WTC11 (cell line): ENCODE measurements around the gene EXD3. TPM values are rescaled to one million over a fixed set of nuclear protein-coding genes. Genes with fewer than 3 reads are reported as not detected.

ENCODE experiments used
- ATAC-seq: fragments of 200-7000 bp; cut with Tn5 transposase; 2 replicates; pipeline ENCODE4 v1.10.0; 2021; ENCODE audit warnings: mild to moderate bottlenecking, moderate library complexity
- CTCF ChIA-PET: fragments of 300-600 bp; sonication (Branson Sonifier 250); formaldehyde crosslinking; loops from one replicate; lab custom pipeline; 2021; ENCODE audit warnings: antibody characterized with exemption; lab: Charles Lee
- POLR2A ChIA-PET: fragments of 350-600 bp; sonication (Branson Sonifier 250); formaldehyde crosslinking; loops from one replicate; lab custom pipeline; 2021; ENCODE audit warnings: antibody characterized with exemption; lab: Charles Lee
- DNase-seq: peaks from one replicate; pipeline ENCODE4 v3.0.0; 2021; ENCODE audit warnings: low spot score
- H3K27ac Mint-ChIP-seq: 2 replicates; pipeline ENCODE4 v1.8.0; 2021; ENCODE audit warnings: mixed read lengths
- H3K27me3 Mint-ChIP-seq: 2 replicates; pipeline ENCODE4 v1.8.0; 2021; ENCODE audit warnings: low read depth, mild to moderate bottlenecking, moderate library complexity, mixed read lengths
- H3K36me3 Mint-ChIP-seq: 2 replicates; pipeline ENCODE4 v1.8.0; 2021; ENCODE audit warnings: mixed read lengths
- H3K4me1 Mint-ChIP-seq: 2 replicates; pipeline ENCODE4 v1.8.0; 2022; ENCODE audit warnings: mixed read lengths
- H3K4me3 Mint-ChIP-seq: 2 replicates; pipeline ENCODE4 v1.8.0; 2021; ENCODE audit warnings: mild to moderate bottlenecking, moderate library complexity, mixed read lengths
- H3K9me3 Mint-ChIP-seq: 2 replicates; pipeline ENCODE4 v1.8.0; 2021; ENCODE audit warnings: mixed read lengths
- AR ChIP-seq: fragments of 250-450 bp; sonication (Bioruptor Pico); IDR thresholded peaks from 2 replicates; pipeline ENCODE4 v1.9.0; 2021; ENCODE audit warnings: mild to moderate bottlenecking
- ATF3 ChIP-seq: sonication (generic); formaldehyde crosslinking; conservative IDR thresholded peaks from 2 replicates; pipeline ENCODE4 v1.8.1; 2022; ENCODE audit warnings: mild to moderate bottlenecking, missing genetic modification reagents
- ATF6 ChIP-seq: sonication (generic); formaldehyde crosslinking; IDR thresholded peaks from 2 replicates; pipeline ENCODE4 v1.8.1; 2023; ENCODE audit warnings: mild to moderate bottlenecking, missing genetic modification reagents
- CTCF ChIP-seq: fragments of 200-600 bp; IDR thresholded peaks from 2 replicates; pipeline ENCODE4 v1.8.0; 2022; ENCODE audit warnings: antibody characterized with exemption
- JAZF1 ChIP-seq: fragments of 250-450 bp; sonication (Bioruptor Pico); IDR thresholded peaks from 2 replicates; pipeline ENCODE4 v1.9.0; 2021; ENCODE audit warnings: moderate library complexity, mild to moderate bottlenecking, inconsistent platforms
- NFATC4 ChIP-seq: fragments of 250-450 bp; sonication (Bioruptor Pico); IDR thresholded peaks from 2 replicates; pipeline ENCODE4 v1.9.0; 2021; ENCODE audit warnings: mild to moderate bottlenecking
- NFE2L1 ChIP-seq: sonication (generic); formaldehyde crosslinking; IDR thresholded peaks from 2 replicates; pipeline ENCODE4 v1.8.1; 2023; ENCODE audit warnings: missing genetic modification reagents
- OVOL2 ChIP-seq: fragments of 250-450 bp; sonication (Bioruptor Pico); IDR thresholded peaks from 2 replicates; pipeline ENCODE4 v1.9.0; 2021; ENCODE audit warnings: mild to moderate bottlenecking, borderline replicate concordance
- SP1 ChIP-seq: sonication (generic); formaldehyde crosslinking; conservative IDR thresholded peaks from 2 replicates; pipeline ENCODE4 v1.8.1; 2022; ENCODE audit warnings: missing genetic modification reagents
- TEAD4 ChIP-seq: sonication (generic); formaldehyde crosslinking; IDR thresholded peaks from 2 replicates; pipeline ENCODE4 v1.8.0; 2022; ENCODE audit warnings: mild to moderate bottlenecking, missing genetic modification reagents
- TP53 ChIP-seq: sonication (generic); formaldehyde crosslinking; IDR thresholded peaks from 2 replicates; pipeline ENCODE4 v1.8.1; 2023; ENCODE audit warnings: mild to moderate bottlenecking, missing genetic modification reagents
- ZNF232 ChIP-seq: sonication (generic); formaldehyde crosslinking; IDR thresholded peaks from 2 replicates; pipeline ENCODE4 v1.8.0; 2022; ENCODE audit warnings: mild to moderate bottlenecking, missing genetic modification reagents
- ZNF317 ChIP-seq: sonication (generic); formaldehyde crosslinking; IDR thresholded peaks from 2 replicates; pipeline ENCODE4 v1.8.1; 2023; ENCODE audit warnings: low read depth, mild to moderate bottlenecking, moderate library complexity, missing genetic modification reagents, borderline replicate concordance
- ZNF423 ChIP-seq: fragments of 250-450 bp; sonication (Bioruptor Pico); IDR thresholded peaks from 2 replicates; pipeline ENCODE4 v2.1.2; 2022; ENCODE audit warnings: mild to moderate bottlenecking, moderate library complexity
- ZNF671 ChIP-seq: fragments of 250-450 bp; sonication (Bioruptor Pico); IDR thresholded peaks from 2 replicates; pipeline ENCODE4 v1.8.0; 2021; ENCODE audit warnings: mild to moderate bottlenecking
- total RNA-seq: library from RNA; stranded (reverse); gene quantifications from 3 replicates; pipeline ENCODE4 v1.2.3, GENCODE V29; 2021

The EXD3 gene
- total RNA-seq, 1 experiment from 2014 or later = 21.2 TPM

GRCh38 chr9:137437691-137438590 is 15.0 kb upstream of the EXD3 start (continued):
- TF ChIP-seq AR (CRISPR knock-in tag) = no peak
- no peak for TF ChIP-seq TP53 (CRISPR knock-in tag)
- TF ChIP-seq CTCF = no peak
- TF ChIP-seq JAZF1 (CRISPR knock-in tag) = no peak
- TF ChIP-seq ATF6 (CRISPR knock-in tag) = no peak
- no peak for TF ChIP-seq ZNF671 (CRISPR knock-in tag)

GRCh38 chr9:137436761-137437600 is 14.0 kb upstream of the EXD3 start:
- POLR2A ChIA-PET = interaction anchor here (0.6 kb wide), 1 partner anchor 105 kb away, joined by 3 read pairs; no protein-coding TSS in a partner anchor
- TF ChIP-seq ZNF232 (CRISPR knock-in tag) (no peak), SP1 (no peak), ATF3 (CRISPR knock-in tag) (no peak), TEAD4 (no peak), OVOL2 (CRISPR knock-in tag) (no peak), ZNF317 (CRISPR knock-in tag) (no peak), NFE2L1 (CRISPR knock-in tag) (no peak), NFATC4 (CRISPR knock-in tag) (no peak), ZNF423 (CRISPR knock-in tag) (no peak)

More at GRCh38 chr9:137436761-137437600, 14.0 kb upstream of the EXD3 start:
- Mint-ChIP-seq H3K27me3 (no peaks in the 10 kb centered on the region), H3K36me3 (no peaks in the 10 kb centered on the region), H3K27ac (no peak overlapping the region), H3K4me3 (no peak overlapping the region), H3K9me3 (no peaks in the 10 kb centered on the region), H3K4me1 (peaks cover 1% of the 10 kb centered on the region; the same call in 1 of the 2 replicates)
- peak; percentile 10 for DNase-seq
- CTCF ChIA-PET = interaction anchor here (1.2 to 1.8 kb wide), 3 partner anchors 14 to 150 kb away, joined by 3 to 14 read pairs (median 3); partner anchors contain the start of genes EXD3, NOXA1 and NRARP
- ATAC-seq = no peak
